Hair follicle dermal papilla cell (primary cell): ENCODE measurements around the gene RNF144A. TPM values are rescaled to one million over a fixed set of nuclear protein-coding genes. Genes with fewer than 3 reads are reported as not detected.

Source experiments
- total RNA-seq: library from RNA; depleted of rRNA; stranded (reverse); fragments of >200 nt; gene quantifications from 2 replicates; pipeline ENCODE4 v1.2.3, GENCODE V29; 2012

The RNF144A gene, protein sequence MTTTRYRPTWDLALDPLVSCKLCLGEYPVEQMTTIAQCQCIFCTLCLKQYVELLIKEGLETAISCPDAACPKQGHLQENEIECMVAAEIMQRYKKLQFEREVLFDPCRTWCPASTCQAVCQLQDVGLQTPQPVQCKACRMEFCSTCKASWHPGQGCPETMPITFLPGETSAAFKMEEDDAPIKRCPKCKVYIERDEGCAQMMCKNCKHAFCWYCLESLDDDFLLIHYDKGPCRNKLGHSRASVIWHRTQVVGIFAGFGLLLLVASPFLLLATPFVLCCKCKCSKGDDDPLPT
- total RNA-seq = 6.6 and 14.0 TPM in 2 replicates

DNA sequence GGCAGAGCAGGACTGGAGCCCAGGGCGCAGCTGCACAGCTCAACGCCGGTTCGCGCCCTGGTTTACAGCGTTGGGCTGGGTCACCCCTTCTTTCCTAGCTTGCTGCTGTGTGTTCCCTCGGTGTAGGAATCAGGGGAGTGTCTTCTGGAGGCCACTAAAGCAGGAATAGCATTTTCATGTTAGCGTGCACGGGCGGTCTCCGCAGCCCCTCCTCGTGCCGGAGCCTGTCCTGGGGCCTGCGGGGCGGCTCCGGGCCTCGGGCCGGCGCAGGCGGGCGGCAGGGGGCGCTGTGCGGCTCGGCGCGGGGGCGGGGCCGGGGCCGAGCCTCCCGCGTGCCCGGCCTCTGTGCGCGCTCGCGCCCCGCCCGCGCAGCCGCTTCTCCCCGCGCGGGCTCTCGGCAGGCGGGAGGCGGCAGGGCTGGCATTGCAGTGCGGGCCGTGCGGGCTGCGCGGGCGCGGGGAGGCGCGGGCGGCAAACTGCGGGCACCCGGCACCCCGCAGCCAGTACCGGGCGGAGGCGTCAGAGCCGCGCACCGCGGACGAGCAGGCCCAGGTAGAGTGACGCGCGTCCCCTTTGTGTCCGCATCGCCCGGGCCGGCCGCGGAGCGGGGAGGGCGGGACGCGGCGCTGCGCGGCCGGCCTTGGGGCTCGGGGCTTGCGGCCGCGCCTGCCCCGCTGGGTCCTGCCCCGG, at the start of gene RNF144A:
RNF144A (plus strand) TSS at position 342 of the 690 bp plus-strand sequence. CDS start 79,515 bp downstream, outside the sequence.

DNA sequence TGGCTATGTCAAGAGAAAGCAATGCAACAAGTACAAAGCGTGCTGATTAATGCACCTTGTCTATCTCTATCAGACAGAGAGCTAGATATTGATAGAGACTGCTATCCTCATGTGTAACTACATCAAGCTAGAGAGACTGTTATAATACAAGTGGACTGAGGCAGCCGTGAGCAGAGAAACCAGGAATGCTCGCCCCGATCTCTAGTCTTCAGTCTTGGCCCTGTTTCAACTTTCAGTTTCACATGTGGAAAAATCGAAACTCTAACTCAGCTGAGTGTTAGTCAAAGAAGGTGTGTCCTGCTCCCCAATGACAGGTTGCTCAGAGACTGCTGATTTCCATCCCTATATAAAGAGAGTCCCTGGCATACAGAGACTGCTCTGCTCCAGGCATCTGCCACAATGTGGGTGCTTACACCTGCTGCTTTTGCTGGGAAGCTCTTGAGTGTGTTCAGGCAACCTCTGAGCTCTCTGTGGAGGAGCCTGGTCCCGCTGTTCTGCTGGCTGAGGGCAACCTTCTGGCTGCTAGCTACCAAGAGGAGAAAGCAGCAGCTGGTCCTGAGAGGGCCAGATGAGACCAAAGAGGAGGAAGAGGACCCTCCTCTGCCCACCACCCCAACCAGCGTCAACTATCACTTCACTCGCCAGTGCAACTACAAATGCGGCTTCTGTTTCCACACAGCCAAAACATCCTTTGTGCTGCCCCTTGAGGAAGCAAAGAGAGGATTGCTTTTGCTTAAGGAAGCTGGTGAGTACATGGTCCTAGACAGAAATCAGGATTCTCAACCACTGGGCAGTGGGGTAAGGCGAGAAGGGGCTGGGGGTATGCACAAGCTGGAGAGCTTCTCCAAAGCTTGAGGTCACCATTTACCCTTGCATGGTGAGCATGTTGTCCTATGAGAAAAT, 39.6 kb upstream of the RNF144A start, which contains the start of gene RSAD2:
RSAD2 (plus strand) TSS at position 376 of the 903 bp plus-strand sequence; CDS start at position 400, 24 bp downstream.

Other genes starting within 250 kb of the RNF144A start
- gene CMPK2, start 51.5 kb upstream of the RNF144A start, total RNA-seq = 3.0 and 6.0 TPM in 2 replicates
- 3.3 and 5.0 TPM in 2 replicates for gene RSAD2, start 39.6 kb upstream of the RNF144A start, total RNA-seq